NCI-H345 (cell line): ENCODE results near the gene RHBDF2.

Source experiments
- DNase-seq: peaks from one replicate; lab custom pipeline; 2025; lab: John Stamatoyannopoulos, UW

RHBDF2 gene

GRCh38 chr17:76438906-76439305 lies 62.3 kb downstream of the RHBDF2 start:
- no peak for DNase-seq

GRCh38 chr17:76437467-76438402 lies 63.5 kb downstream of the RHBDF2 start:
- no peak for DNase-seq

GRCh38 chr17:76435751-76436150 lies 65.5 kb downstream of the RHBDF2 start:
- no peak for DNase-seq

- DNase-seq: no peak
These were observed 66.4 kb downstream of the RHBDF2 start for GRCh38 chr17:76434870-76435269.

- DNase-seq: no peak
These were observed 67.5 kb downstream of the RHBDF2 start for GRCh38 chr17:76433693-76434092.

- no peak for DNase-seq
These were observed 68.4 kb downstream of the RHBDF2 start for GRCh38 chr17:76432712-76433336.

GRCh38 chr17:76432004-76432403 lies 69.2 kb downstream of the RHBDF2 start:
- no peak for DNase-seq

- no peak for DNase-seq
These were observed 69.7 kb downstream of the RHBDF2 start for GRCh38 chr17:76431509-76431908.

- no peak for DNase-seq
These were observed 72.7 kb downstream of the RHBDF2 start for GRCh38 chr17:76428511-76428910.

- no peak for DNase-seq
These were observed 73.6 kb downstream of the RHBDF2 start for GRCh38 chr17:76427501-76428231.

GRCh38 chr17:76426853-76427252 lies 74.4 kb downstream of the RHBDF2 start:
- no peak for DNase-seq

GRCh38 chr17:76422860-76423259 lies 78.4 kb downstream of the RHBDF2 start:
- no peak for DNase-seq

- DNase-seq: no peak
These were observed 78.8 kb downstream of the RHBDF2 start for GRCh38 chr17:76422406-76422805.

GRCh38 chr17:76421044-76421407 lies 80.2 kb downstream of the RHBDF2 start:
- DNase-seq: no peak
